C4-2B (cell line): ENCODE data around the gene MICAL3.

Experiments
- ZFX ChIP-seq: fragments of 450-650 bp; IDR thresholded peaks from 2 replicates; pipeline ENCODE4 v1.6.1; 2017
- TF ChIP-seq, protein P1 (sequence below): fragments of 450-650 bp; conservative IDR thresholded peaks from 2 replicates; pipeline ENCODE4 v1.5.1; 2017; ENCODE audit warnings: mild to moderate bottlenecking

DNA sequence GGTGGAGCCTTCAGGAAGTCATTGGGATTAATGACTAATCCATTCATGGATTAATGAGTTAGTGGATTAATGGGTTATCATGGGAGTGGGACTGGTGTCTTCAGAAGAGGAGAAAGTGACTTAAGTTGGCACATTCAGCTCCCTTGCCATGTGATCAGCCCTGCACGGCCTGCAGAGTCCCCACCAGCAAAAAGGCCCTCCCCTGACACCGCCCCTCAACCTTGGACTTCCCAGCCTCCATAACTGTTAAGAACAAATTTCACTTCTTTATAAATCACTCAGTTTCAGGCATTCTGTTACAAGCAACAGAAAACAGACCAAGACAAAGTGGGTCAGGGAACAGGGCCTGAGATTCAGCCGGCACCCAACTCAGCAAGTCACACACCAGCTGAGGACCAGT lies 85.3 kb downstream of the MICAL3 start:
- TF ChIP-seq, protein P1, sequence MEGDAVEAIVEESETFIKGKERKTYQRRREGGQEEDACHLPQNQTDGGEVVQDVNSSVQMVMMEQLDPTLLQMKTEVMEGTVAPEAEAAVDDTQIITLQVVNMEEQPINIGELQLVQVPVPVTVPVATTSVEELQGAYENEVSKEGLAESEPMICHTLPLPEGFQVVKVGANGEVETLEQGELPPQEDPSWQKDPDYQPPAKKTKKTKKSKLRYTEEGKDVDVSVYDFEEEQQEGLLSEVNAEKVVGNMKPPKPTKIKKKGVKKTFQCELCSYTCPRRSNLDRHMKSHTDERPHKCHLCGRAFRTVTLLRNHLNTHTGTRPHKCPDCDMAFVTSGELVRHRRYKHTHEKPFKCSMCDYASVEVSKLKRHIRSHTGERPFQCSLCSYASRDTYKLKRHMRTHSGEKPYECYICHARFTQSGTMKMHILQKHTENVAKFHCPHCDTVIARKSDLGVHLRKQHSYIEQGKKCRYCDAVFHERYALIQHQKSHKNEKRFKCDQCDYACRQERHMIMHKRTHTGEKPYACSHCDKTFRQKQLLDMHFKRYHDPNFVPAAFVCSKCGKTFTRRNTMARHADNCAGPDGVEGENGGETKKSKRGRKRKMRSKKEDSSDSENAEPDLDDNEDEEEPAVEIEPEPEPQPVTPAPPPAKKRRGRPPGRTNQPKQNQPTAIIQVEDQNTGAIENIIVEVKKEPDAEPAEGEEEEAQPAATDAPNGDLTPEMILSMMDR = no peak
- TF ChIP-seq ZFX = no peak
